ENCODE data around the gene EXOC3L4. TPM values are rescaled to one million over a fixed set of nuclear protein-coding genes. Genes with fewer than 3 reads are reported as not detected.

The EXOC3L4 gene
- total and polyA plus RNA-seq, 2 donors (not counting 1 experiment from before 2014, with no cell fraction given), result not detected

- no peak overlapping the region for H2AFZ ChIP-seq (ENCODE audit: insufficient read depth, low read depth, low read length, poor library complexity, severe bottlenecking)
- H3K4me2 ChIP-seq (replicated peaks; ENCODE audit: low read depth, low read length, poor library complexity, severe bottlenecking), result no peak overlapping the region
- no peak overlapping the region for H3K27ac ChIP-seq (ENCODE audit: low read length in 2 of 2)
- H3K9me3 ChIP-seq (ENCODE audit: control extremely low read depth in 1 of 3, control insufficient read depth in 2 of 3, insufficient read depth in 1 of 3, low read length in 2 of 3), result no peaks in the 10 kb centered on the region
- ChIA-PET POLR2A (no interaction called here), CTCF (interaction anchor here (3.2 kb wide), 1 partner anchor 37 kb away, joined by 24 read pairs; no protein-coding TSS in a partner anchor)
- Mint-ChIP-seq H3K4me1 (peaks cover 17% of the 10 kb centered on the region), H3K27me3 (peaks cover 49% of the 10 kb centered on the region), H3K27ac (no peak overlapping the region), H3K4me3 (no peak overlapping the region), H3K9me3 (ENCODE audit: insufficient read depth) (no peaks in the 10 kb centered on the region)
- no peaks in the 10 kb centered on the region for H4K20me1 ChIP-seq (ENCODE audit: control insufficient read depth, insufficient read depth, low read length, poor library complexity, severe bottlenecking)
- TF ChIP-seq EZH2 (IDR thresholded peaks at IDR 0.05; ENCODE audit: borderline replicate concordance, insufficient read depth, low read depth, low read length, poor library complexity, severe bottlenecking), result no peak
- TF ChIP-seq CTCF (IDR thresholded peaks at IDR 0.05), result no peak
- H3K79me2 ChIP-seq (ENCODE audit: control insufficient read depth, insufficient read depth, low read length), result no peaks in the 10 kb centered on the region
- DNase-seq, result no peak
- ATAC-seq (ENCODE audit: low read depth), result no peak
- no peak overlapping the region for H3K4me3 ChIP-seq (ENCODE audit: control extremely low read depth in 1 of 5, extremely low read depth in 1 of 5, insufficient read depth in 1 of 5, low read depth in 2 of 5, low read length in 4 of 5)
- no peaks in the 10 kb centered on the region for H3K36me3 ChIP-seq (replicated peaks in 1 of 2; ENCODE audit: control extremely low read depth in 1 of 2, control insufficient read depth in 1 of 2, extremely low read depth in 1 of 2, insufficient read depth in 2 of 2, low read length in 1 of 2)
- no peak overlapping the region for H3K9ac ChIP-seq (ENCODE audit: low read length)
- H3K4me1 ChIP-seq (ENCODE audit: control insufficient read depth in 2 of 2, insufficient read depth in 2 of 2, low read length in 2 of 2), result peaks cover 0 to 11% of the 10 kb centered on the region in 2 donors
- 80% methylated on average over 4 of the region's 5 CpGs for WGBS (ENCODE audit: insufficient coverage)
- intact Hi-C loops (cut with micrococcal nuclease), result no loop called here
- peaks cover 0 to 21% (median 5%) of the 10 kb centered on the region in 4 experiments for H3K27me3 ChIP-seq (replicated peaks in 1 of 4; ENCODE audit: control extremely low read depth in 1 of 4, control insufficient read depth in 3 of 4, insufficient read depth in 4 of 4, low read length in 3 of 4)
Measured at GRCh38 chr14:103142721-103143302, 48.3 kb downstream of the EXOC3L4 start.

- intact Hi-C loops (cut with micrococcal nuclease), result no loop called here
- no peak overlapping the region for H3K4me3 Mint-ChIP-seq
- POLR2A ChIA-PET, result no interaction called here
Measured at GRCh38 chr14:103143506-103143905, 49.0 kb downstream of the EXOC3L4 start.

More at GRCh38 chr14:103143506-103143905, 49.0 kb downstream of the EXOC3L4 start:
- Mint-ChIP-seq H3K27me3 (peaks cover 52% of the 10 kb centered on the region), H3K4me1 (peaks cover 17% of the 10 kb centered on the region), H3K27ac (no peak overlapping the region), H3K9me3 (ENCODE audit: insufficient read depth) (no peaks in the 10 kb centered on the region)
- WGBS (ENCODE audit: insufficient coverage), result 77% methylated on average over 2 of the region's 6 CpGs
- CTCF ChIA-PET, result no interaction called here
- Histone ChIP-seq H3K79me2 (ENCODE audit: control insufficient read depth, insufficient read depth, low read length) (no peaks in the 10 kb centered on the region), H3K36me3 (replicated peaks in 1 of 2; ENCODE audit: control extremely low read depth in 1 of 2, control insufficient read depth in 1 of 2, extremely low read depth in 1 of 2, insufficient read depth in 2 of 2, low read length in 1 of 2) (no peaks in the 10 kb centered on the region), H3K4me1 (ENCODE audit: control insufficient read depth in 2 of 2, insufficient read depth in 2 of 2, low read length in 2 of 2) (peaks cover 0 to 11% of the 10 kb centered on the region in 2 donors), H3K27ac (ENCODE audit: low read length in 2 of 2) (no peak overlapping the region), H3K9me3 (ENCODE audit: control extremely low read depth in 1 of 3, control insufficient read depth in 2 of 3, insufficient read depth in 1 of 3, low read length in 2 of 3) (no peaks in the 10 kb centered on the region), H3K9ac (ENCODE audit: low read length) (no peak overlapping the region), H3K4me3 (ENCODE audit: control extremely low read depth in 1 of 5, extremely low read depth in 1 of 5, insufficient read depth in 1 of 5, low read depth in 2 of 5, low read length in 4 of 5) (no peak overlapping the region), H4K20me1 (ENCODE audit: control insufficient read depth, insufficient read depth, low read length, poor library complexity, severe bottlenecking) (no peaks in the 10 kb centered on the region), H3K4me2 (replicated peaks; ENCODE audit: low read depth, low read length, poor library complexity, severe bottlenecking) (no peak overlapping the region), H2AFZ (ENCODE audit: insufficient read depth, low read depth, low read length, poor library complexity, severe bottlenecking) (no peak overlapping the region), H3K27me3 (replicated peaks in 1 of 4; ENCODE audit: control extremely low read depth in 1 of 4, control insufficient read depth in 3 of 4, insufficient read depth in 4 of 4, low read length in 3 of 4) (peaks cover 0 to 22% (median 5%) of the 10 kb centered on the region in 4 experiments)
- ATAC-seq (ENCODE audit: low read depth) (no peak), DNase-seq (no peak)
- TF ChIP-seq CTCF (IDR thresholded peaks at IDR 0.05) (no peak), EZH2 (IDR thresholded peaks at IDR 0.05; ENCODE audit: borderline replicate concordance, insufficient read depth, low read depth, low read length, poor library complexity, severe bottlenecking) (no peak)

All from B cell (primary cell).